ENCODE data around the gene MYO7B. TPM values are rescaled to one million over a fixed set of nuclear protein-coding genes. Genes with fewer than 3 reads are reported as not detected.

The MYO7B gene
- total RNA-seq, 1 donor, result under 0.01 TPM

GRCh38 chr2:127531221-127531648 is 4.2 kb upstream of the MYO7B start:
- Histone ChIP-seq H3K27me3 (ENCODE audit: insufficient read depth, low read length) (peaks cover 20% of the 10 kb centered on the region), H3K9me3 (ENCODE audit: low read depth, low read length) (no peaks in the 10 kb centered on the region), H3K36me3 (ENCODE audit: insufficient read depth, low read length) (no peaks in the 10 kb centered on the region), H3K4me3 (ENCODE audit: insufficient read depth, low read length) (no peak overlapping the region), H3K27ac (ENCODE audit: low read depth, low read length) (no peak overlapping the region), H4K20me1 (ENCODE audit: insufficient read depth, low read length) (no peaks in the 10 kb centered on the region), H2AFZ (ENCODE audit: low read length) (no peak overlapping the region), H3K79me2 (ENCODE audit: insufficient read depth, low read length) (peaks cover under 1% of the 10 kb centered on the region), H3K4me1 (ENCODE audit: insufficient read depth, low read length) (peaks cover 6% of the 10 kb centered on the region), H3K4me2 (ENCODE audit: insufficient read depth, low read length) (no peak overlapping the region)
- no peak for DNase-seq (ENCODE audit: insufficient read length, low spot score, missing footprints)
- TF ChIP-seq CTCF (IDR thresholded peaks at IDR 0.05; ENCODE audit: extremely low read depth, low read depth, low read length), result no peak

- Histone ChIP-seq H3K4me3 (ENCODE audit: insufficient read depth, low read length) (no peak overlapping the region), H3K79me2 (ENCODE audit: insufficient read depth, low read length) (no peaks in the 10 kb centered on the region), H3K4me2 (ENCODE audit: insufficient read depth, low read length) (no peak overlapping the region), H2AFZ (ENCODE audit: low read length) (no peak overlapping the region), H3K27ac (ENCODE audit: low read depth, low read length) (no peak overlapping the region), H3K27me3 (ENCODE audit: insufficient read depth, low read length) (peaks cover 20% of the 10 kb centered on the region), H3K36me3 (ENCODE audit: insufficient read depth, low read length) (no peaks in the 10 kb centered on the region), H3K9me3 (ENCODE audit: low read depth, low read length) (no peaks in the 10 kb centered on the region), H4K20me1 (ENCODE audit: insufficient read depth, low read length) (no peaks in the 10 kb centered on the region), H3K4me1 (ENCODE audit: insufficient read depth, low read length) (peaks cover under 1% of the 10 kb centered on the region)
- no peak for TF ChIP-seq CTCF (IDR thresholded peaks at IDR 0.05; ENCODE audit: extremely low read depth, low read depth, low read length)
- DNase-seq (ENCODE audit: insufficient read length, low spot score, missing footprints), result no peak
Measured at GRCh38 chr2:127532296-127532695, 3.2 kb upstream of the MYO7B start.

GRCh38 chr2:127535918-127536317 is 435 bp downstream of the MYO7B start:
- Histone ChIP-seq H3K4me1 (ENCODE audit: insufficient read depth, low read length) (no peaks in the 10 kb centered on the region), H2AFZ (ENCODE audit: low read length) (no peak overlapping the region), H3K4me3 (ENCODE audit: insufficient read depth, low read length) (no peak overlapping the region), H3K4me2 (ENCODE audit: insufficient read depth, low read length) (no peak overlapping the region), H3K79me2 (ENCODE audit: insufficient read depth, low read length) (no peaks in the 10 kb centered on the region), H4K20me1 (ENCODE audit: insufficient read depth, low read length) (no peaks in the 10 kb centered on the region), H3K9me3 (ENCODE audit: low read depth, low read length) (no peaks in the 10 kb centered on the region), H3K27me3 (ENCODE audit: insufficient read depth, low read length) (peaks cover 34% of the 10 kb centered on the region), H3K36me3 (ENCODE audit: insufficient read depth, low read length) (no peaks in the 10 kb centered on the region), H3K27ac (ENCODE audit: low read depth, low read length) (no peak overlapping the region)
- DNase-seq (ENCODE audit: insufficient read length, low spot score, missing footprints), result no peak
- TF ChIP-seq CTCF (IDR thresholded peaks at IDR 0.05; ENCODE audit: extremely low read depth, low read depth, low read length), result no peak

- Histone ChIP-seq H2AFZ (ENCODE audit: low read length) (no peak overlapping the region), H3K4me2 (ENCODE audit: insufficient read depth, low read length) (no peak overlapping the region), H3K79me2 (ENCODE audit: insufficient read depth, low read length) (no peaks in the 10 kb centered on the region), H3K9me3 (ENCODE audit: low read depth, low read length) (no peaks in the 10 kb centered on the region), H3K36me3 (ENCODE audit: insufficient read depth, low read length) (no peaks in the 10 kb centered on the region), H3K4me3 (ENCODE audit: insufficient read depth, low read length) (no peak overlapping the region), H3K27me3 (ENCODE audit: insufficient read depth, low read length) (peaks cover 42% of the 10 kb centered on the region), H4K20me1 (ENCODE audit: insufficient read depth, low read length) (no peaks in the 10 kb centered on the region), H3K27ac (ENCODE audit: low read depth, low read length) (no peak overlapping the region), H3K4me1 (ENCODE audit: insufficient read depth, low read length) (no peaks in the 10 kb centered on the region)
- TF ChIP-seq CTCF (IDR thresholded peaks at IDR 0.05; ENCODE audit: extremely low read depth, low read depth, low read length), result no peak
- no peak for DNase-seq (ENCODE audit: insufficient read length, low spot score, missing footprints)
Measured at GRCh38 chr2:127536707-127537541, 1.4 kb downstream of the MYO7B start.
